ENCODE results near the gene SLITRK6. TPM values are rescaled to one million over a fixed set of nuclear protein-coding genes. Genes with fewer than 3 reads are reported as not detected.

Gene SLITRK6
- total and polyA plus RNA-seq, 2 of the 4 experiments (the other 2 are of a cell fraction): 1.1 to 1.6 TPM

DNA sequence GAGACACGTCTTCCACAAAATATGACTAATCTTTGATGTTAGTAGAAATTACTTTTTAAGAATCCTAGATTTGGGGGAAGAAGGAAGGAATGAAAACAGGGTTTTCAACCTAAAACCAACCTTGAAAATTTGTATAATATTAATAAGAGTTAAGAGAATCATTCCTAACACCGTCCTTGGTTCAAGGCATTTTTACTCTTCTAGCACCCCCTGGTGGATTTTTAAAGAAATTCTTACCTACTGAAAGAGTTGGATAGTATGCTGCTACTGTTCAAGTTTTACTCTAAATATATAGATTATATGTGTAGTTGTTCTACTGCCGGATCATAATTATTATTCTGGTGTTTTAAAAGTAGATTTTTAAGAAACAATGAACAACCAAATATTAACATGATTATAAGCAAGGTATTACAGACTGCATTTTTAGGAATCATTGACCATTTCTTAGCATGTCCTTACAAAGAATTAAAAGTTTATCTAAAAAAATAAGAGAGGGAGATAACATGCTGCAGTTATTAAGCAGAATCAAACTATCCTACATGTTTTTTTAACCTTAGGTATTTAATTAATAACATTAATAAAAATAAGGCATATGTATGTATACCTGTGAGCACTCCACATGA is 7.4 kb upstream of the SLITRK6 start:
- no peak overlapping the region for H3K4ac ChIP-seq (ENCODE audit: low read depth, low read length)
- peak; percentile 61 for DNase-seq
- no peak overlapping the region for H4K8ac ChIP-seq (ENCODE audit: low read depth in 2 of 2, low read length in 2 of 2)
- no peaks in the 10 kb centered on the region for H3K4me1 ChIP-seq (ENCODE audit: control insufficient read depth, insufficient read depth, low read length)
- ATAC-seq (ENCODE audit: low read depth): peak; percentile 82
- no peak overlapping the region for H2AFZ ChIP-seq (replicated peaks; ENCODE audit: low read length, poor library complexity)
- H3K4me2 ChIP-seq (ENCODE audit: low read depth, low read length): no peak overlapping the region
- POLR2A ChIA-PET (ENCODE audit: unreplicated experiment): no interaction called here
- H3K23ac ChIP-seq (ENCODE audit: low read depth, low read length): no peak overlapping the region
- no peak overlapping the region for H3K4me3 ChIP-seq (ENCODE audit: insufficient read depth, low read depth, low read length)
- WGBS, 2 experiments (ENCODE audit: extremely low coverage in 2 of 2, insufficient read length in 1 of 2): no CpG with 5 or more reads among the region's 3 CpGs
- H4K91ac ChIP-seq (ENCODE audit: insufficient read depth, low read depth, low read length): no peak overlapping the region
- intact Hi-C loops (cut with micrococcal nuclease): loop anchor here (1.0 kb wide), 2 partner anchors 889 to 910 kb away; no protein-coding TSS in a partner anchor
- H2BK120ac ChIP-seq (ENCODE audit: low read depth, low read length): no peak overlapping the region
- H3K9ac ChIP-seq (ENCODE audit: low read depth, low read length): no peak overlapping the region
- no peaks in the 10 kb centered on the region for H3K9me1 ChIP-seq (ENCODE audit: insufficient read depth, low read length)
- no peaks in the 10 kb centered on the region for H3K79me1 ChIP-seq (ENCODE audit: low read depth in 1 of 2, low read length in 2 of 2)
- TF ChIP-seq RAD21 (IDR thresholded peaks at IDR 0.05; ENCODE audit: low read length) (peak; percentile 88), POLR2A (IDR thresholded peaks at IDR 0.05; ENCODE audit: low read depth, low read length) (no peak), MXI1 (IDR thresholded peaks at IDR 0.05; ENCODE audit: borderline replicate concordance, low read depth, low read length) (no peak), NFE2L2 (IDR thresholded peaks at IDR 0.05; ENCODE audit: low read depth, low read length) (no peak), SMC3 (IDR thresholded peaks at IDR 0.05; ENCODE audit: low read depth, low read length) (peak; percentile 90), MAFK (IDR thresholded peaks at IDR 0.05; ENCODE audit: low read depth, low read length) (no peak)
- TF ChIP-seq, protein P1, sequence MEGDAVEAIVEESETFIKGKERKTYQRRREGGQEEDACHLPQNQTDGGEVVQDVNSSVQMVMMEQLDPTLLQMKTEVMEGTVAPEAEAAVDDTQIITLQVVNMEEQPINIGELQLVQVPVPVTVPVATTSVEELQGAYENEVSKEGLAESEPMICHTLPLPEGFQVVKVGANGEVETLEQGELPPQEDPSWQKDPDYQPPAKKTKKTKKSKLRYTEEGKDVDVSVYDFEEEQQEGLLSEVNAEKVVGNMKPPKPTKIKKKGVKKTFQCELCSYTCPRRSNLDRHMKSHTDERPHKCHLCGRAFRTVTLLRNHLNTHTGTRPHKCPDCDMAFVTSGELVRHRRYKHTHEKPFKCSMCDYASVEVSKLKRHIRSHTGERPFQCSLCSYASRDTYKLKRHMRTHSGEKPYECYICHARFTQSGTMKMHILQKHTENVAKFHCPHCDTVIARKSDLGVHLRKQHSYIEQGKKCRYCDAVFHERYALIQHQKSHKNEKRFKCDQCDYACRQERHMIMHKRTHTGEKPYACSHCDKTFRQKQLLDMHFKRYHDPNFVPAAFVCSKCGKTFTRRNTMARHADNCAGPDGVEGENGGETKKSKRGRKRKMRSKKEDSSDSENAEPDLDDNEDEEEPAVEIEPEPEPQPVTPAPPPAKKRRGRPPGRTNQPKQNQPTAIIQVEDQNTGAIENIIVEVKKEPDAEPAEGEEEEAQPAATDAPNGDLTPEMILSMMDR (conservative IDR thresholded peaks at IDR 0.05; ENCODE audit: low read depth, low read length): peak; percentile 75
- H2BK20ac ChIP-seq (ENCODE audit: low read depth, low read length): no peak overlapping the region
- H3K18ac ChIP-seq (ENCODE audit: low read depth, low read length): no peak overlapping the region
- no peak overlapping the region for H2AK5ac ChIP-seq (ENCODE audit: low read depth, low read length)
- in situ Hi-C loops (cut with MboI; ENCODE audit: low sequenced_read_pairs): no loop called here
- dilution Hi-C loops (cut with HindIII; ENCODE audit: low sequenced_read_pairs, unreplicated experiment): loop anchor here (25.0 kb wide), 1 partner anchor 869 kb away; no protein-coding TSS in a partner anchor
- H4K20me1 ChIP-seq (ENCODE audit: insufficient read depth, low read length): no peaks in the 10 kb centered on the region
- no peaks in the 10 kb centered on the region for H3K36me3 ChIP-seq (ENCODE audit: control insufficient read depth, insufficient read depth, low read length)
- CTCF ChIA-PET: interaction anchor here (0.7 kb wide), 1 partner anchor 489 kb away, joined by 3 read pairs; no protein-coding TSS in a partner anchor
- H3K27ac ChIP-seq (ENCODE audit: insufficient read depth, low read length): no peak overlapping the region
- H4K5ac ChIP-seq (ENCODE audit: low read depth, low read length): no peak overlapping the region
- H3K56ac ChIP-seq (ENCODE audit: extremely low read depth, insufficient read depth, low read length): no peak overlapping the region
- no peak overlapping the region for H3K14ac ChIP-seq (replicated peaks; ENCODE audit: low read depth, low read length)
- no TSS peak for BruUV-seq (replicated peaks)
- no peak overlapping the region for H2AK9ac ChIP-seq (replicated peaks; ENCODE audit: low read depth, low read length, poor library complexity)
- H2BK15ac ChIP-seq (ENCODE audit: low read depth, low read length): no peak overlapping the region
- H3K27me3 ChIP-seq (ENCODE audit: control insufficient read depth, insufficient read depth, low read length): no peaks in the 10 kb centered on the region
- H3K9me3 ChIP-seq (ENCODE audit: control insufficient read depth, insufficient read depth, low read length): no peaks in the 10 kb centered on the region
- no peak overlapping the region for H2BK5ac ChIP-seq (ENCODE audit: low read depth, low read length, poor library complexity, severe bottlenecking)
